PC-3 (cell line): ENCODE data around the gene LRRTM3. TPM values are rescaled to one million over a fixed set of nuclear protein-coding genes. Genes with fewer than 3 reads are reported as not detected.

Experiments used
- ATAC-seq: fragments of 200-7000 bp; cut with Tn5 transposase; 2 replicates; pipeline ENCODE4 v1.9.1; 2020; ENCODE audit warnings: mild to moderate bottlenecking, moderate library complexity
- BruUV-seq: library from RNA; stranded (reverse); fragments of 400-500 nt; replicated peaks from 2 replicates; lab custom pipeline; 2021; lab: Mats Ljungman, UMichigan
- CTCF ChIA-PET: fragments of 300-600 bp; sonication (Branson Sonifier 250); formaldehyde crosslinking; loops from one replicate; lab custom pipeline; 2022; ENCODE audit warnings: antibody characterized with exemption; lab: Charles Lee
- POLR2A ChIA-PET: fragments of 300-600 bp; sonication (Branson Sonifier 250); formaldehyde crosslinking; loops from one replicate; lab custom pipeline; 2022; ENCODE audit warnings: antibody characterized with exemption; ENCODE audit not compliant: unreplicated experiment; lab: Charles Lee
- DNase-seq: peaks from one replicate; pipeline ENCODE4 v3.0.0-alpha.2; 2015
- H2AFZ ChIP-seq: fragments of 300-600 bp; sonication (generic); 2 replicates; pipeline ENCODE4 v1.6.0; 2016; ENCODE audit warnings: antibody characterized with exemption, low read length
- H3F3A ChIP-seq: fragments of 300-600 bp; sonication (generic); one replicate; pipeline ENCODE4 v1.6.0; 2017; ENCODE audit warnings: antibody characterized with exemption, low read length, control low read depth, mild to moderate bottlenecking; ENCODE audit not compliant: unreplicated experiment
- H3K27ac ChIP-seq: fragments of 300-600 bp; sonication (generic); 2 replicates; pipeline ENCODE4 v1.5.1; 2016; ENCODE audit warnings: mild to moderate bottlenecking, low read length
- H3K27me3 ChIP-seq: fragments of 300-600 bp; sonication (generic); 2 replicates; pipeline ENCODE4 v1.6.1; 2016; ENCODE audit warnings: low read length, mixed read lengths
- H3K36me3 ChIP-seq: fragments of 300-600 bp; sonication (generic); 2 replicates; pipeline ENCODE4 v1.6.1; 2016; ENCODE audit warnings: low read depth, mixed run types, low read length, mixed read lengths
- H3K4me1 ChIP-seq: fragments of 300-600 bp; sonication (generic); 2 replicates; pipeline ENCODE4 v1.5.1; 2016; ENCODE audit warnings: low read length; ENCODE audit not compliant: insufficient read depth
- H3K4me2 ChIP-seq: fragments of 300-600 bp; sonication (generic); 2 replicates; pipeline ENCODE4 v1.6.0; 2016; ENCODE audit warnings: low read length
- H3K4me3 ChIP-seq: fragments of 300-600 bp; sonication (generic); 2 replicates; pipeline ENCODE4 v1.5.1; 2016; ENCODE audit warnings: mild to moderate bottlenecking, low read length, mixed read lengths
- H3K79me2 ChIP-seq: fragments of 300-600 bp; sonication (generic); 2 replicates; pipeline ENCODE4 v1.6.1; 2017; ENCODE audit warnings: low read length, mixed read lengths
- H3K9ac ChIP-seq: fragments of 300-600 bp; sonication (generic); 2 replicates; pipeline ENCODE4 v1.6.0; 2016; ENCODE audit warnings: mild to moderate bottlenecking, low read length
- H3K9me2 ChIP-seq: fragments of 300-600 bp; sonication (generic); replicated peaks from 2 replicates; pipeline ENCODE4 v1.6.1; 2016; ENCODE audit warnings: mixed run types, low read length, mixed read lengths
- H3K9me3 ChIP-seq: fragments of 300-600 bp; sonication (generic); 2 replicates; pipeline ENCODE4 v1.6.1; 2016; ENCODE audit warnings: low read length, mixed read lengths
- H4K20me1 ChIP-seq: fragments of 300-600 bp; sonication (generic); 2 replicates; pipeline ENCODE4 v1.6.1; 2016; ENCODE audit warnings: low read length, mixed read lengths
- EZH2 ChIP-seq: fragments of 300-600 bp; sonication (generic); IDR thresholded peaks from one replicate; pipeline ENCODE4 v1.6.1; 2017; ENCODE audit warnings: antibody characterized with exemption, mild to moderate bottlenecking, low read length; ENCODE audit not compliant: unreplicated experiment
- EZH2phosphoT487 ChIP-seq: fragments of 300-600 bp; sonication (generic); IDR thresholded peaks from 2 replicates; pipeline ENCODE4 v1.6.1; 2018; ENCODE audit warnings: mild to moderate bottlenecking, antibody characterized with exemption, low read length, borderline replicate concordance
- intact Hi-C: fragments of 100-400 bp; cut with micrococcal nuclease; formaldehyde crosslinking; loops from 2 replicates; pipeline ENCODE4 v1.9.0; 2023
- total RNA-seq: library from RNA; depleted of rRNA; stranded (reverse); fragments of >200 nt; gene quantifications from 2 replicates; pipeline ENCODE4 v1.2.3, GENCODE V29; 2014
- TF ChIP-seq, protein P1 (sequence below): fragments of 300-600 bp; sonication (generic); conservative IDR thresholded peaks from 2 replicates; pipeline ENCODE4 v1.5.1; 2017; ENCODE audit warnings: antibody characterized with exemption, low read depth, mild to moderate bottlenecking, low read length

LRRTM3 gene
- total RNA-seq, 1 experiment from 2014 or later = 0.15 TPM

DNA sequence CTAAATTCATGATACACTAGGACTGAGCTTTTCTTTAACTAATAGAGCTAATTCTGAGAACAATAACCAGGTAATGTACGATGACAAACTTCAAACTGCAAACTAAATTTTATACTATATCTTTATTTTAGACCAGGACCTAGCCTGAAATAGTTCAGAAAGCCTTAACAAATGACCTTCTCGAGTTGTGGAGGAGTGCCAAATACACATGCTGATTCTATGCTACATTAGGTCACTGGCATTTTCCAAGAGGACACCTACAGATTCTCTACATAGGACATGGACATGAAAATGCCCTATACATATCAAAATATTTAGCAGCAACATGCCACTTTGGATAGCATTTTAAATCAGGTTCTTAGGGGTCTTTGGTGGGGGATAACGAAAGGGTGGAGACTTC is 44.0 kb upstream of the LRRTM3 start:
- POLR2A ChIA-PET = no interaction called here
- no peak for TF ChIP-seq EZH2phosphoT487
- TF ChIP-seq, protein P1, sequence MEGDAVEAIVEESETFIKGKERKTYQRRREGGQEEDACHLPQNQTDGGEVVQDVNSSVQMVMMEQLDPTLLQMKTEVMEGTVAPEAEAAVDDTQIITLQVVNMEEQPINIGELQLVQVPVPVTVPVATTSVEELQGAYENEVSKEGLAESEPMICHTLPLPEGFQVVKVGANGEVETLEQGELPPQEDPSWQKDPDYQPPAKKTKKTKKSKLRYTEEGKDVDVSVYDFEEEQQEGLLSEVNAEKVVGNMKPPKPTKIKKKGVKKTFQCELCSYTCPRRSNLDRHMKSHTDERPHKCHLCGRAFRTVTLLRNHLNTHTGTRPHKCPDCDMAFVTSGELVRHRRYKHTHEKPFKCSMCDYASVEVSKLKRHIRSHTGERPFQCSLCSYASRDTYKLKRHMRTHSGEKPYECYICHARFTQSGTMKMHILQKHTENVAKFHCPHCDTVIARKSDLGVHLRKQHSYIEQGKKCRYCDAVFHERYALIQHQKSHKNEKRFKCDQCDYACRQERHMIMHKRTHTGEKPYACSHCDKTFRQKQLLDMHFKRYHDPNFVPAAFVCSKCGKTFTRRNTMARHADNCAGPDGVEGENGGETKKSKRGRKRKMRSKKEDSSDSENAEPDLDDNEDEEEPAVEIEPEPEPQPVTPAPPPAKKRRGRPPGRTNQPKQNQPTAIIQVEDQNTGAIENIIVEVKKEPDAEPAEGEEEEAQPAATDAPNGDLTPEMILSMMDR = no peak
- no peak for TF ChIP-seq EZH2
- Histone ChIP-seq H3K9me3 (no peaks in the 10 kb centered on the region), H4K20me1 (no peaks in the 10 kb centered on the region), H3K4me1 (no peaks in the 10 kb centered on the region), H2AFZ (no peak overlapping the region), H3K4me2 (no peak overlapping the region), H3K4me3 (no peak overlapping the region), H3K27me3 (no peaks in the 10 kb centered on the region), H3K36me3 (no peaks in the 10 kb centered on the region), H3K9me2 (no peaks in the 10 kb centered on the region; the same call in 1 of the 2 replicates), H3F3A (no peaks in the 10 kb centered on the region), H3K27ac (no peak overlapping the region), H3K79me2 (no peaks in the 10 kb centered on the region), H3K9ac (no peak overlapping the region)
- ATAC-seq (no peak), DNase-seq (no peak)
- CTCF ChIA-PET = no interaction called here
- no TSS peak for BruUV-seq
- intact Hi-C loops = no loop called here

DNA sequence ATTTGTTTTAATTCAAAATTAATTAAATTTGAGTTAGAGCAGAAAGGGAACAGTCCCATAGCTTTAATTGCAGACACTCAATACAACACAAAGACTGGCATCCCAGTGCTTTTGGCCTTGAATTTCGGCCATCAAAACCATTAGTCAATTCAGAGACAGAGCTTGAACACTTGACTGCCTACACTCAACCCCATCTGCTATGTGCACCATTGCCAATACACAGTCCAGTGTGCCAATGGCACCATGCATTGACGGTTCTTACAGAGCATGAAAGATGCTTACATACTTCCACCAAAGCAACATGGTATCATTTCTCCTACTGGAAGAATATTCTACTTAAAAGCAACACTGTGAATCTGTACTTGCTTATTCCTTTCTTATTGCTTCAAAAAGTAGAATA is 43.6 kb upstream of the LRRTM3 start:
- H3K4me2 ChIP-seq = no peak overlapping the region
- ChIA-PET POLR2A (no interaction called here), CTCF (no interaction called here)
- no peak for ATAC-seq
- intact Hi-C loops = no loop called here
- no peaks in the 10 kb centered on the region for H3K79me2 ChIP-seq
- no peak overlapping the region for H3K9ac ChIP-seq
- no peaks in the 10 kb centered on the region for H3K27me3 ChIP-seq
- no peaks in the 10 kb centered on the region for H3K4me1 ChIP-seq
- H3K36me3 ChIP-seq = no peaks in the 10 kb centered on the region
- no peaks in the 10 kb centered on the region for H4K20me1 ChIP-seq
- no peak overlapping the region for H3K27ac ChIP-seq
- DNase-seq = no peak
- no TSS peak for BruUV-seq
- no peaks in the 10 kb centered on the region for H3F3A ChIP-seq
- TF ChIP-seq EZH2 (no peak), EZH2phosphoT487 (no peak)
- TF ChIP-seq, protein P1 = no peak
- H3K9me2 ChIP-seq = no peaks in the 10 kb centered on the region; the same call in 1 of the 2 replicates
- no peaks in the 10 kb centered on the region for H3K9me3 ChIP-seq
- H3K4me3 ChIP-seq = no peak overlapping the region
- H2AFZ ChIP-seq = no peak overlapping the region

DNA sequence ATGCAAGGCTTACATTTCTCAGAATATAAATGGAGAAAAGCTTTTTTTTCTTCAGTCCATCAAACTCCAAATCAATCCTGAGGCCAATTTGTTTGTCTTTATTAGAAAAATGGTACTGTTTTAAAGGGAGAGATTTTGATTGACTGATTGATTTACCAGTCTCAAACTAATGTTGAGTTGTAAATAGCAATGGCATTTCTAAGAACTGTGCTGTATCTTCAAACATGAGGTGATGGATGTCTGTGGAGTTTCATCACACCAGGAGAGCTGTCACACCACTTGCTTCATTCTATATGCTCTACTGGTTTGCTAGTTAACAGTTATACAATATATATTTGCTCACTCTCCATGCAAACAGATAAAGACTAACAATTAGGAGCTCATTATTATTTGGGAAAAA is 39.0 kb upstream of the LRRTM3 start:
- H3K36me3 ChIP-seq = no peaks in the 10 kb centered on the region
- H3K9me2 ChIP-seq = no peaks in the 10 kb centered on the region
- TF ChIP-seq, protein P1 = no peak
- TF ChIP-seq EZH2phosphoT487 (no peak), EZH2 (no peak)
- DNase-seq (no peak), ATAC-seq (no peak)
- H3K9ac ChIP-seq = no peak overlapping the region
- no peak overlapping the region for H3K4me3 ChIP-seq
- POLR2A ChIA-PET = no interaction called here
- H3K79me2 ChIP-seq = no peaks in the 10 kb centered on the region
- H3K4me2 ChIP-seq = no peak overlapping the region
- H3K9me3 ChIP-seq = no peaks in the 10 kb centered on the region
- no peaks in the 10 kb centered on the region for H4K20me1 ChIP-seq
- no TSS peak for BruUV-seq
- H3K27me3 ChIP-seq = no peaks in the 10 kb centered on the region
- CTCF ChIA-PET = no interaction called here
- intact Hi-C loops = no loop called here
- peaks cover 15% of the 10 kb centered on the region for H3K4me1 ChIP-seq
- H2AFZ ChIP-seq = no peak overlapping the region
- no peak overlapping the region for H3K27ac ChIP-seq
- no peaks in the 10 kb centered on the region for H3F3A ChIP-seq
